NCI-H1092 treated with DMSO at 0.1 percent for 48 hours (cell line): ENCODE measurements around the gene MORC1.

Experiments
- DNase-seq: peaks from one replicate; lab custom pipeline; 2025; lab: John Stamatoyannopoulos, UW

Gene MORC1

DNA sequence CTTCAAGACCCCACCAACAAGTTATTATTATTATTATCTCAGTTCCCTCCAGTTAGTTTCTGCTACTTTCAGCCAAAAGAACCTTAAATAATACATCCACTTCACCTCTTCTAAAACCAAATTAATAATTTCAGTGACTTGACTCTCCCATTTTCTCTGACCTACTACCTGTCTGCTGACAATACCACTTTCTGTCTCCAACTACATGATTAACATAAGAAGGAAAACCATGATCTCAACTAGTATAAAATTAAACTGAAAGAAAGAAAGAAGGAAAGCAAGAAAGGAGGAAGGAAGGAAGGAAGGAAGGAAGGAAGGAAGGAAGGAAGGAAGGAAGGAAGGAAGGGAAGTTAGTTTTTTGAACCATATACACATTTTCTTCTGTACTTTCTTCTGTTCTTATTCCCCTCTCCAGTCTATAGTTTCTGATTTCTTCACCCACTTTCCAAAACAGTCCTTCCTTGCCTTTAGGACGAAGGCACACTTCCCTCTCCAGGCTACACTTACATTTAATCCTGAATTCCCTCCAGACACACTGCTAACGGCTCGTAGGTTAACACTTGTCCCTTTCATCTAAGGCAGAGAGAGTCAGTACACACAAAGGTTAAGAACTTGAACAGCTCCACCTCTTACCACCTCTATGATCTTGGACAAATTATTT is 84.8 kb downstream of the MORC1 start:
- DNase-seq = no peak

DNA sequence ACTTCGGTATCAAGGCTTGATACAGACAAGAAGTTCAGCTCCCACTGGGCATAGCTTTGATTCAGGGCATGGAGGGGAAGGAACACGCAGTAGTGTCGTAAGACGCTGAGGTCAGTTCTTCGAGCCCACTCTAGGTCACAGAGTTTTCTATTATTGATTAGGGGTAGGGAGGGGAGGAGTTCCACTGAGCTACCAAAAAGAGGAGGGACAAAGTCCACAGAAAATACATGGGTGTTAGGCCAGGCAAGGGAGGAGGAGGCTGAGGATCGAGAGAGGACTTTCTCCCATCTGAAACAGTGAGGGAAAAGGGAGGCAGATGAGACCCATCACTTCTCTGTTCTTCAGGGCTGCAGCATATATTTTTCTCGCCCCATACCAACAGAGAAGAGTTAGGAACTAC is 89.2 kb downstream of the MORC1 start:
- DNase-seq = no peak

DNA sequence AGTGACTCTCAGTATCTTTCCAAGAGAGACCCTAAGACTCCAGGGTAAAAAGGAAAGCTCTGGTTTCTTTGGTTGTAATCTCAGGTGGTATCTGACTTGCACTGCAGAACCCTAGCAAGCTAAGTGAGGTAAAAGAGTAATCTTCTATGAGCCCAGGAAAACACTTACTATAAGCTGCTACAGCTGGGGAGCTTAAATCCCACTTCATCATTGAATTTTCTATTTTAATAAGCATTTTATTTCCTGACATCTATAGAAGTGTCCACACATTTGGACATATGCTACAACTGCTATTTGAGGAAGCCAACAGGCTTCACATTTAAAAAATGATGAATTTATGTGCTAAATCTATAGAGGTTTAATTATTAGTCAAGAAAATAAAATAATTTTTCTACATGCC is 91.1 kb downstream of the MORC1 start:
- DNase-seq = no peak

GRCh38 chr3:109025896-109026295 is 92.0 kb downstream of the MORC1 start:
- no peak for DNase-seq

- peak; percentile 45 for DNase-seq
Measured at GRCh38 chr3:109023656-109024254, 94.2 kb downstream of the MORC1 start.

- no peak for DNase-seq
Measured at GRCh38 chr3:109023167-109023566, 94.8 kb downstream of the MORC1 start.

- no peak for DNase-seq
Measured at GRCh38 chr3:109021556-109021955, 96.4 kb downstream of the MORC1 start.

GRCh38 chr3:109018828-109019227 is 99.1 kb downstream of the MORC1 start:
- no peak for DNase-seq

GRCh38 chr3:109005443-109005842 is 112.5 kb downstream of the MORC1 start:
- no peak for DNase-seq

- no peak for DNase-seq
Measured at GRCh38 chr3:108998436-108998835, 119.5 kb downstream of the MORC1 start.

DNA sequence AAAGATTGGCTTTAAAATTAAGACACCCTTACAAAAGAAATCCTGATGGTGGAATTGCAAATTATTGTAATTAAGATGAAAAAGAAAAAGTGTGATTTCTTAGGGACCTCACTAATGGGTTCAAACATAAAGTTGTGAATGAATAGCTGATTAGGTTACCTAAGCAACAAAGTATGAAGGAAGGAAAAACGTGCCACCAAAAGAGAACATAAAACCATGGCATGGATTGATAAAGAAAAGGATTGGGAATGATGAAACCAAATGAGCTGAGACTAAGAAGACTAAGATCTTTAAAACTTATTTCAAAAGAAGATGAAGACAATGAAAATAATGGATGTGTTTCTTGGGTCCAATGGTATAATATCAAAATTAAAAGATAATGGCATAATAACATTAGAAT is 132.1 kb downstream of the MORC1 start:
- DNase-seq = no peak

GRCh38 chr3:108983051-108983450 is 134.9 kb downstream of the MORC1 start:
- no peak for DNase-seq

DNA sequence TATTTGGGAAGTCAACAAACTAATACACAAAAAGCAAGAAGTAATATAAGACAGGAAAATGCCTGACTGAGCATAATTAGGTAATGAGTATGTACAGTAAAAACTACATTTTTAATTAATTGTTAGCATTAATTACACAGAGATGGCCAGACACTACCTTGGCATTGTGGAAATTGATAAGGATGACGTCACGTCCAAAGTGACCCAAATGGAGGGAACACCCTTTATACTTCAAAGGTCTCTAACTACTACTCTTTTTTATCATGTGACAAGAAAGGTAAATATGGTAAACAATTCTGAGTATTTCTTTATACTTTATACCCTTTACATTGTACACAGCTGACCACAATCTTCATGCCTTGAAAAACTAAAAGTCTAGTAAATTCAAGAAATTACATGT is 141.9 kb downstream of the MORC1 start:
- DNase-seq = no peak

GRCh38 chr3:108973019-108973418 is 144.9 kb downstream of the MORC1 start:
- no peak for DNase-seq

- no peak for DNase-seq
Measured at GRCh38 chr3:108972482-108972881, 145.5 kb downstream of the MORC1 start.

DNA sequence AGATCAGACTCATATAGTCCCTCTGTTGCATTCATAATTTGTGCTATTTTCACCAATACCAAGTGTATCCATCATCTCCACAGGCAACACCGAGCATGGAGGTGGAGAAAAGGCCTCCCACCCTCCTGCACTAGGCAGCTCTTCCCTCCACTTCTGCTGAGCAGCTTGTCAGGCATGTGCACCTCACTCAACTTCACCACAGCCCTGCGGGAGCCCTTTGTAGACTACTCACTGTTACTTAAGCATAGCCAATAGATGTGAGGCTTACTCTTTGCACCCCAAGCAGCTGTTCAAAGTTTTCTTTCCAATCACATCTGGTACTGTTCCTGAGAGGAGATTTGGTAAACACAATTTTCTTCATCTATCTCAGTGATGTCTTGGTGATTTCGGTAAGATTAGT is 147.4 kb downstream of the MORC1 start:
- DNase-seq = no peak

- no peak for DNase-seq
Measured at GRCh38 chr3:108966773-108967172, 151.2 kb downstream of the MORC1 start.

- DNase-seq = no peak
Measured at GRCh38 chr3:108959017-108959416, 158.9 kb downstream of the MORC1 start.

DNA sequence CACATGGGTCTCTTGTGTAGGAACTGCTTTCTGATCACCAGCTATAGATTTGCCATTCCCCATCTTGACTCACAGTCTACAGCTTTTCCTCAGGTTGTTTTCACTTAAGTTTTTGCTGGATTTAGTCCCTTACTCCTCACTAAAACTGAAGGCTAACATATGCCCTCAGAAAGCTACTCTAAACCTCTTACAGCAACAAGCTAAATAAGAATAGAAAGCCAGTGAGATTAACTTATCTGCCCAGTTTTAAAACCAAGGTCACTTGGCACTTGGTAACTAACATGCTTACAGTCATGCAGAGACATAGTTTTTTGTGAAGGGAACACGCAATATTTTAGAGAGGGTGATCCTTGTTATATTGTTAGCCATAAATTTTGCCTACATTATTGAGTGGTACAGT is 164.2 kb downstream of the MORC1 start, which contains the start of gene GUCA1C:
GUCA1C (minus strand) TSS at position 180 of the 400 bp plus-strand sequence; CDS start at position 63, 117 bp downstream.
- DNase-seq = no peak

DNA sequence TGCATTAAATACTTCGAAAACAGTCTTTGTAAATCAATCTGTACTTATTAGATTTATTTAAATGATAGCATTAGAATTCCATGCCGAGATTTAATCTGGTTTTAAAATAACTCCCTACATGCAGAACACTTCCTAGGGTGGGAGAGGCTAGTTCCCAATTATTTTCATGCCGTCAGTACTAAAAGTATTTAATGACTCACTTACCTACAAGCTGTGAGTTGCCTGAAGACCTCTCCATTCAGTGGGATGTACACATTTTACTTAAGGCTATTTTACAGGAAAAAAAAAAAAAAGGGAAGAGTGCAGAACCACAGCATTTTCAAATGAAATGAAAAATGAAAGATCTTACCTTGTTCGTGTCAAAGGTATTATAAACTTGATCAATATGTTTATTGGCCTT is 164.7 kb downstream of the MORC1 start:
- no peak for DNase-seq

GRCh38 chr3:108951820-108952501 is 166.0 kb downstream of the MORC1 start:
- no peak for DNase-seq

DNA sequence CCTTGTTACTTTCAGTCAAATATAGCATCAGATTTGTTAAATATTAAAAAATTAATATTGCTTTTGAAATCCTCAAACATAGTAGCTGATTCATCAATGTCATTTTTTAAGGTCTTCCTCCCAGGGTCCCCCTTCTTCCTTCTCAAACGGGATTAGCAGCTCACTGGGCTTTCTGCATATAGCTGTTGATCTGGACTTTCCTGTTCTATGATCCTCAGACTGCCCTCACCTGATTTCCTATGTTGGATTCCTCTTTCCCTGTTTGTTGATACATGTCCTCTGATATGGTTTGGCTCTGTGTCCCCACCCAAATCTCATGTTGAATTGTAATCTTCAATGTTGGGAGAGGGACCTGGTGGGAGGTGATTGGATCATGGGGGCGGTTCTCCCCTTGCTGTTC is 170.1 kb downstream of the MORC1 start:
- DNase-seq = no peak
